ENCODE results near the gene ARMC12.
"Not testable (repeated sequence)": the region's sequence is repeated elsewhere in the genome, so short reads cannot be mapped to it uniquely, and the experiment has no call there.

ARMC12 gene

GRCh38 chr6:35718911-35719381 is 17.9 kb upstream of the ARMC12 start:
- DNase-seq (ENCODE audit: low read depth): no peak

GRCh38 chr6:35719404-35719829 is 17.4 kb upstream of the ARMC12 start:
- no peak for DNase-seq (ENCODE audit: low read depth)

- DNase-seq (ENCODE audit: low read depth): no peak
Observed at GRCh38 chr6:35719830-35720733, 16.8 kb upstream of the ARMC12 start.

GRCh38 chr6:35722121-35722761 is 14.6 kb upstream of the ARMC12 start:
- DNase-seq (ENCODE audit: low read depth): no peak

- DNase-seq (ENCODE audit: low read depth): no peak
Observed at GRCh38 chr6:35723587-35723986, 13.2 kb upstream of the ARMC12 start.

GRCh38 chr6:35724059-35724458 is 12.8 kb upstream of the ARMC12 start:
- DNase-seq (ENCODE audit: low read depth): no peak

- no peak for DNase-seq (ENCODE audit: low read depth)
Observed at GRCh38 chr6:35724471-35724870, 12.4 kb upstream of the ARMC12 start.

GRCh38 chr6:35725081-35725708 is 11.6 kb upstream of the ARMC12 start:
- no peak for DNase-seq (ENCODE audit: low read depth)

- no peak for DNase-seq (ENCODE audit: low read depth)
Observed at GRCh38 chr6:35725721-35726438, 11.0 kb upstream of the ARMC12 start.

GRCh38 chr6:35727231-35727934 is 9.4 kb upstream of the ARMC12 start:
- DNase-seq (ENCODE audit: low read depth): no peak

GRCh38 chr6:35727935-35728682 is 8.7 kb upstream of the ARMC12 start:
- DNase-seq (ENCODE audit: low read depth): peak; percentile 77

GRCh38 chr6:35728683-35729678 is 7.9 kb upstream of the ARMC12 start:
- DNase-seq (ENCODE audit: low read depth): no peak

GRCh38 chr6:35729722-35730121 is 7.1 kb upstream of the ARMC12 start:
- DNase-seq (ENCODE audit: low read depth): no peak

- DNase-seq (ENCODE audit: low read depth): no peak
Observed at GRCh38 chr6:35730745-35731413, 6.0 kb upstream of the ARMC12 start.

GRCh38 chr6:35731414-35731735 is 5.5 kb upstream of the ARMC12 start:
- DNase-seq (ENCODE audit: low read depth): peak; percentile 90

- DNase-seq (ENCODE audit: low read depth): peak; percentile 90
Observed at GRCh38 chr6:35731736-35732532, 4.9 kb upstream of the ARMC12 start.

- no peak for DNase-seq (ENCODE audit: low read depth)
Observed at GRCh38 chr6:35733633-35734032, 3.2 kb upstream of the ARMC12 start.

- not testable (repeated sequence) for DNase-seq (ENCODE audit: low read depth)
Observed at GRCh38 chr6:35734319-35734718, 2.5 kb upstream of the ARMC12 start.
